H7 (cell line): Measurements from ENCODE around the gene MCMBP. TPM values are rescaled to one million over a fixed set of nuclear protein-coding genes. Genes with fewer than 3 reads are reported as not detected.

Experiments used
- DNase-seq: peaks from one replicate; pipeline ENCODE4 v3.0.0; 2012
- H3K27me3 ChIP-seq: 2 replicates; pipeline ENCODE4 v1.6.0; 2011; ENCODE audit warnings: mild to moderate bottlenecking, low read length; ENCODE audit not compliant: control insufficient read depth, insufficient read depth
- H3K36me3 ChIP-seq: replicated peaks from 2 replicates; pipeline ENCODE4 v1.5.1; 2011; ENCODE audit warnings: low read length; ENCODE audit not compliant: control insufficient read depth, insufficient read depth
- H3K4me3 ChIP-seq: 2 replicates; pipeline ENCODE4 v1.5.1; 2011; ENCODE audit warnings: low read depth, mild to moderate bottlenecking, control low read depth, low read length, moderate library complexity; ENCODE audit not compliant: insufficient read depth
- total RNA-seq: library from RNA; depleted of rRNA; stranded (reverse); fragments of >200 nt; shearing (Covaris generic); gene quantifications from 2 replicates; pipeline ENCODE4 v1.2.3, GENCODE V29; 2014

The MCMBP gene
- total RNA-seq, 1 experiment from 2014 or later: 82.8 TPM

DNA sequence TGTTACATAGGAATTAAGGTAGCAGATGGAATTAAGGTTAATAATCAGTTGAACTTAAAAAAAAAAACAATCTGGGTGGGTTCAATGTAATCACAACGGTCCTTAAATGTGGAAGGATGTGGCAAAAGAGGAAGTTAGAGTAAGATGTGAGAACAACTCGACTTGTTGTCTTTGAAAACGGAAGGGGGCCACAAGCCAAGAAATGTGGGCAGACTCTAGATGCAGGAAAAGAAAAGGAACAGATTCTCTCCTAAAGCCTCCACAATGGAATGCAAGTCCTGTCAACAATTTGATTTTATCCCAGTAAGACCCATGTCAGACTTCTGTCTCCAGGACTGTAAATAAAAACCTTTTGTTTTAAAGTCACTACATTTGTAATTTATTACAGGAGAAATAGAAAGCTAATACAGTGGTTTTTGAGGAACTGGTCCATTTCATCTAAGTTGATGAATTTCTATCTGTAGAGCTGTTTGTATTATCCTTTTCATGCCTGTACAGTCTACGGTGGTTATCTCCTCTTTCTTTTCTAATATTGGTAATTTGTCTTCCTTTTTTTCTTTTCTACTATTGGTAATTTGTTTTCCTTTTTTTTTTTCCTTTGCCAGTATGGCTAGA is 8.6 kb downstream of the MCMBP start:
- Histone ChIP-seq H3K36me3 (no peaks in the 10 kb centered on the region; the same call in 1 of the 2 replicates), H3K4me3 (no peak overlapping the region), H3K27me3 (no peaks in the 10 kb centered on the region)
- DNase-seq: no peak

DNA sequence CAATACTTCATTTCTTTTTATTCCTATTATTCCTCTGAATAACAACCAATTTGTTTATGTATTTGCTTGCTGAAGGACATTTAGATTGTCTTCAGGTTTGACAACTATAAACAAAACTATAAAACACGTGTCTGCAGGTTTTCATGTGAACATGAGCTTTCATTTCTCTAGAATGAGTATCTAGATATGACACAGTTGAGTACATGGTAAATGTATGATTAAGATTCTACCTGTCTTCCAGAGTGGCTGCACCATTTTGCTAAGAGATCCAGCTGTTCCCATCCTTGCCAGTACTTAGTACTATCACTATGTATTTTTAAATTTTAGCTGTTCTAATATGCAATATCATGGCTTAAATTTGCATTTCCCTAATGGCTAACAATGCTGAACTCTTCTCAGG is 10.1 kb downstream of the MCMBP start:
- H3K4me3 ChIP-seq: no peak overlapping the region

DNA sequence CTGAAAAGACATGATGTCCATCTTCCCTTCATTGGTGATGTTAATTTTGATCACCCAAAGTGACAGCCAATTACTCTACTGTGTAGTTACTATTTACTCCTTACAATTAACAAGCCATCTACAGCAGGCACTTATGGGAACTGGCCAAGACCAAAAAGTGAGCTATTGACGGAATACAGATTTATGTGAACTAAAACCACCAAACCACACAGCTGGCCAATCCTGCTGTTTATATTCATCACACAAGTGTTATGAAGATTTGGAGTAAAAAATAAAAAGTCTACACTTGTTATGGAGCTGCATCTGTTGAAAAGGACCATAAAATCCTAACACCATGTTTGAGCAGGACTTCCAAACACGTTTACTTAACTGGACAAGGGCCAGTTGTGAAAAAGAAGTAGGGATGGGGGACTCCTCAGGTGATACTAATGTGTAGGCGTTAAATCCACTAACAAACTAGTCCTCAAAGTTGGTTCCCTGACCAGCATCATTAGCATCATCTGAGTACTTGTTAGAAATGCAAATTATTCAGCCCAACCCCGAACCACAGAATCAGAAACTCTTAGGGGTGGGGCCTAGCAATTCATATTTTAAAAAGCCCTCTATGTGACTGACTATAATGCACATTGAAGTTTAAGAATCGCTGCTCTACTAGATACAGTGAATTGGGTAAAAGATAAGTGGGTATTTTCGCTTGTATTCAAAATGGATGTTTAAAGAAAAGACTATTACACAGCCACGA is 11.6 kb downstream of the MCMBP start:
- DNase-seq: no peak
- Histone ChIP-seq H3K36me3 (peaks cover 1% of the 10 kb centered on the region), H3K4me3 (no peak overlapping the region), H3K27me3 (no peaks in the 10 kb centered on the region)

More for the DNA sequence above, 10.1 kb downstream of the MCMBP start:
- H3K36me3 ChIP-seq: no peaks in the 10 kb centered on the region; the same call in 1 of the 2 replicates
- no peaks in the 10 kb centered on the region for H3K27me3 ChIP-seq
- DNase-seq: no peak

DNA sequence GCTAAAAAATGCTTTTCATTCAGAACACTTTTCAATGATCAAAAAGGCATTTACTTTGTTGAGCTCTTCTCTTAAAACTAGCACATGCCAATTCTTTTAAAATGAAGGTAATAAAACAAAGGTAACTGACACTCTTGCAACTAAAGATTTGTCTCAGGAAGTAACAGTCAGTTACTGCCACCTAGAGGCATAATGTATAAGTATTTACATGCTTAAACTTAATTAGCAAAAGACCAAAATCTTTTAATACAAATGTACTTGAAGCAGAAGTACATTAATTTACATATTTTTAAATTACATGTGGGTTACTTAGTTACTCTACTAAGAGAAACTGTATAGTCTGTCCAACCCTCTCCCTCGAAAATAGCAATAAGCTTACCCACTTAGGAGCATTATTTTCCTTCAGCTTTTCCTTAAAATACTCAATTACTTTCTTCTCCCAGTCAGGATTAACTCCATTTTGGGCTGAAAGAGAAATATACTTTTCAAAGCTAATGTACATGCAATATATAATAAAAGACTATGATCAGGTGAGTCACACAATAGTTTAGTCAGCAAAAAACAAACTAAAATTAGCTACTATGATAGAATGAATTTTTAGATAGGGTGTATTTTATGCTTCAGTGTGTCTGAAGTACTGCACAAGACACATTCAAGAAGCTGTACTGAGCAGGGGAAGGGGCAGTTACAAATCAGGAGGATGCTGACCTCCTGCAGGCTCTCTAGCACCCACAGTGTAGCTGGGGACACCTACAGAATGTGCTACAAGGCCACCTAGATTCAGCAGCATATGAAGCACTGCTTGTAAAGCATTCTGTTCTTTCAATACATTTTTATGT is 13.0 kb downstream of the MCMBP start:
- Histone ChIP-seq H3K4me3 (no peak overlapping the region), H3K27me3 (no peaks in the 10 kb centered on the region), H3K36me3 (peaks cover 1% of the 10 kb centered on the region)
- DNase-seq: peak; percentile 25

DNA sequence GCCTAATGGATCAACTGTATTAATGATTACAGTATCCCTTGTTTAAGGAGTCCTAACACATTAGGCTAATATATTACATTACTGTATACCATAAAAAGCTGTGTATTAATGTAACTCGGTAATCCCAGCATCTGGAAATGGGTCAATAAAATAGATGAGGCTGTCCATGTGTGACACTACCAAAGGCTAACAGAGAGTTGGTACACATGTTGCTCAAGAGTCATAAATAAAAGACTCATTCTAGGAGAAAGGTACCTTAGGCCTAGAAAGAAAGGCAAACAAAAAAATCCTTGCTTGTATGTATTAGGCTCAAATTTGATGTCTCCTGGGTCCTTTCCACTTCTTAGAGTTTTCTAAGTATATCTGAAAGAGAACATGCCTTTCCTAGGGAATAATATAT is 14.6 kb downstream of the MCMBP start:
- no peak for DNase-seq
- no peak overlapping the region for H3K4me3 ChIP-seq
- no peaks in the 10 kb centered on the region for H3K27me3 ChIP-seq
- H3K36me3 ChIP-seq: peaks cover 6% of the 10 kb centered on the region

DNA sequence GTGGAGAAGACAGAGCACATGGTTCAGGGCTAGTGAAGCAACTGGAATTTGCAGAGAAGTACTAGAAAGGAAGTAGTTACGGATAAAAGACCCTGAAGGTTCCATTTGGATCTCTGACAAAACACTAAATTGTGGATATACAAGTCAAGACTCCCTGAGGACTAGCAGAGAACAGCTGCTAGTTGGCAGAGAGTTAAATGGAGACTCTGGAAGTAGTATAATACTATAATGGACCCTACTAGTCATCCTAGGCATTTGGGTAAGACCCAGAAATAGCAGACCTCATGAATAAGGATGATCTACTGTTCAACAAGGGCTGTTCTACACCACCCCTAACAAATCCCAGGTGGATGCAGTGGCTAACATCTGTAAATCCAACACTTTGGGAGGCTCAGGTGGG is 19.1 kb downstream of the MCMBP start:
- Histone ChIP-seq H3K36me3 (peaks cover 16% of the 10 kb centered on the region), H3K4me3 (no peak overlapping the region), H3K27me3 (no peaks in the 10 kb centered on the region)
- DNase-seq: no peak

DNA sequence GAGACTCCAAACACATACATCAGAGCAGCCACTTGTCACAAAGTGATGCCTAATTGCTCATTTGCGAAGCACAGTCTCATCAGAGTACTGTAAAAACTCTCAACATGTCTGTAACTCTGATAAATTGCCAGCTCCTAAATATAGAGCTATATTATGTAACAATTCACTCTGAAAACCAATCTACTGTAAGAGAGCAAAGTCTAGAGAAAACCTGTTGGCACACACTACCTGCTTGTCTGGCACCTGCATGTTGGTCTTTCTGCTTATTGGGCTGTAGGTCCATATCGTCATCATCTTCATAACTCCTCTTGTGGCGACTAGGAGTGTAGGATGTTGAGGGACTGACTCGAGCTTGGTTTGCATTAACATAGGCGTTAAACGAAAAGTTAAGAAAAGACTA is 19.8 kb downstream of the MCMBP start:
- Histone ChIP-seq H3K36me3 (peaks cover 16% of the 10 kb centered on the region), H3K27me3 (no peaks in the 10 kb centered on the region), H3K4me3 (no peak overlapping the region)
- no peak for DNase-seq

DNA sequence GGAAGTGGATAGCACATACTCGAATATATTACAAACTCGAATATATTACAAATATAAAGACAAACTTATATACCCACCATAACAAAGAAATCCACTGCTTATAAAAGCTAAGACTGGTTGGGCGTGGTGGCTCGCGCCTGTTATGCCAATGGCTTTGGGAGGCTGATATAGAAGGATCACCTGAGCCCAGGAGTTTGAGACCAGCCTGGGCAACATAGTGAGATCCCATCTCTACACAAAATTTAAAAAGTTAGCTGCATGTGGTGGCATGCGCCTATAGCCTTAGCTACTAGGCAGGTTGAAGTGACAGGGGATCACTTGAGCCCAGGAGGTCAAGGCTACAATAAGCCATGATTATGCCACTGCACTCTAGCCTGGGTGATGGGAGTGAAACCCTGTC is 20.4 kb downstream of the MCMBP start:
- Histone ChIP-seq H3K36me3 (peaks cover 18% of the 10 kb centered on the region), H3K4me3 (no peak overlapping the region), H3K27me3 (no peaks in the 10 kb centered on the region)
- no peak for DNase-seq

DNA sequence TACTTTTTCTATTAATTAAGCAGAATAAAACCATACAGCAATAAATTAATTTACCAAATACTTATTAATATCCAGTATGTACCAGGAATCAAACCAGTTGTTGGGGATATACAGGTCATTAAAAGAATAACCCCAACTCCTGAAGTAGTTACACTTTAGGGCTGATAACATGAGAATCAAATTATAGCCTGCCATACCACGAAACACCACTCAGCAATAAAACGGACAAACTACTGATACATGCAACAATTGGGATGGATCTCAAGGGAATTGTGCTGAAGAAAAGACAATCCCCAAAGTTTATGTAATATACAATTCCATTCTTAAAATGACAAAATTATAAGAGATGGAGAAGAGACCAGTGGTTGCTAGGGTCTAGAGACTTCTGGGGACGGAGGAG is 22.7 kb downstream of the MCMBP start:
- H3K27me3 ChIP-seq: no peaks in the 10 kb centered on the region
- no peak for DNase-seq
- H3K36me3 ChIP-seq: peaks cover 27% of the 10 kb centered on the region
- no peak overlapping the region for H3K4me3 ChIP-seq

DNA sequence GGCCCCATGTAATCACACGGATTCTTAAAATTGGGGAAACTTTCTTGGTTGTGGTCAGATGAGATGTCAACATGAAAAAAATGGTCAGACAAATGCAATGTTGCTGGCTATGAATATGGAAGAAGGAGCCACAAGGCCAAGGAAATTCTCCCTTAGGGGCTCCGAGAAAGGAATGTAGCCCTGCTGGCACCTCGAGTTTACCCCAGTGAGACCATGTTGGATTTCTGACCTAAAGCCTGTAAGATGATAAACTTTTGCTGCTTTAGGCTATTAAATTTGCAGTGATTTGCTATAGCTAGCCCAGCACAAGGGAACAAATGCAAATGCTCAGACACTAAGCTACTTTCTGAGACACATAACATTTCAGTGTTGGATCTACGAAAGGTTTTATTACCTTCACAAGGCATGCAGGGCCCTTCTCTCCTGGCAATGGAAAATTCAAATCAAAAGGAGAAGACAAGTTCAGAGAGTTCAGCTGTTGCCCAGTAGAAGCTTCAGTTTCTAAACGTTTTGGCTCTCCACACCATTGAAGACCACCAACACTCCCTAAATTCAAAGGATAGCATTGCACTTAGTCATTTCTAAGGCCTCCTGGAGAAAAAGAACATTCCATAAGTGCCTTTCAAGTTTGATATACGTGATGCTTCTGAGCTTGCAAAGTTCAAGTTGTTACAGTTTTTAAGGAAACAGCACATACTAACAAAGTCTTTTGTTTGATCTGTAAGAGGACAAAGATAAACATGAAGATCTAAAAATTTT is 23.4 kb downstream of the MCMBP start:
- Histone ChIP-seq H3K4me3 (no peak overlapping the region), H3K36me3 (peaks cover 32% of the 10 kb centered on the region), H3K27me3 (no peaks in the 10 kb centered on the region)
- DNase-seq: no peak

DNA sequence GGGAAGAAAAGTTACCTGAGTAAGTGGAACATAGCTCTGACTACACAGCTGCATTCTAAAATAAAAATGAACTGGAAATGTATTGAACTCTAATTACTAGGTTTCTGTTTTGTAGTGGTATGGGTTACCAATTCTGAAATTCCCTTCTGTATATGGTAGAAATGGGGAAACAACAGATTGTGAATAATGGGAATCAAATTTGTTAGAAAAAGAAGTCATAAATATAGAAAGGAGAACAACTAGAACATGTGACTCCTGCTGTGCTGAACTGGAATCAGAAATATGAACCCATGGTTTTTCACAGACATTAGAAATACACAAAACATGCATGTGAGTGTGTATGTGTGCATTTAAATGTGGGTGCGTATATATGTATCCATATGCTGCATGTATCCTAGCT is 27.0 kb downstream of the MCMBP start:
- no peak for DNase-seq
- Histone ChIP-seq H3K36me3 (peaks cover 43% of the 10 kb centered on the region), H3K27me3 (no peaks in the 10 kb centered on the region), H3K4me3 (no peak overlapping the region)

DNA sequence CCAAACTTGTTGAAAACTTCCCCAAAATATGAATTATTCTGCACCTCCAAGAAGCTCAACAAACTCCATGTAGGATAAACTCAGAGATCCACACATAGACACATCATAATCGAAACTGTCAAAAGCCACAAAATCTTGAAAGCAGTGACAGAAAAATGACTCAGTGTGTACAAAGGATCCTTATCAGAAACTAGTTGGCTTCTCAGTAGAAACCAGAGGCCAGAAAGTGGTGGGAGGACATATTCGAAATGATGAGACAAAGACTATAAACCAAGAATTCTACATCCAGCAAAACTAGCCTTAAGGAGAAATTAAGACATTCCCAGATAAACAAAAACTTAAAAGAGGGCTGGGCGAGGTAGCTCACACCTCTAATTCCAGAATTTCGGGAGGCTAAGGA is 38.5 kb downstream of the MCMBP start:
- H3K4me3 ChIP-seq: no peak overlapping the region
- peaks cover 26% of the 10 kb centered on the region for H3K36me3 ChIP-seq
- no peak for DNase-seq
- H3K27me3 ChIP-seq: no peaks in the 10 kb centered on the region

DNA sequence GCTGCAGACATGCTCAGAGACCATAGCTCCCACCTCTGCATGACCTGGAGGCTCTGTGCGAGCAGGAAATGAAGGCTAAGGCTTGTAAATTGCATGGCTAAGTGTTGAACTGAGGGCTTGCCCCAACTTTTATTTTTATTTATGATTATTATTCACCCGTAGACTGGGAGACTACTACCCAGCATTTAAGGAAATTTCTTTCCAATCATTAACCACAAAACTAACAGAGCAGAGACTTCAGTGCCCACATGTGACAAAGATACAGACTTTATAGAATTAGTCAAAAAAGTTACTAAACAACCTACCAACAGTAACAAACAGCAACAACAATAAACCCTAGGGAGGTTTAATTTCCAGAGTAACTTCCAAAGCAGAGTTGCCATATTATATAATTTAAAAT is 39.7 kb downstream of the MCMBP start:
- H3K27me3 ChIP-seq: no peaks in the 10 kb centered on the region
- no peak for DNase-seq
- peaks cover 21% of the 10 kb centered on the region for H3K36me3 ChIP-seq
- H3K4me3 ChIP-seq: no peak overlapping the region

DNA sequence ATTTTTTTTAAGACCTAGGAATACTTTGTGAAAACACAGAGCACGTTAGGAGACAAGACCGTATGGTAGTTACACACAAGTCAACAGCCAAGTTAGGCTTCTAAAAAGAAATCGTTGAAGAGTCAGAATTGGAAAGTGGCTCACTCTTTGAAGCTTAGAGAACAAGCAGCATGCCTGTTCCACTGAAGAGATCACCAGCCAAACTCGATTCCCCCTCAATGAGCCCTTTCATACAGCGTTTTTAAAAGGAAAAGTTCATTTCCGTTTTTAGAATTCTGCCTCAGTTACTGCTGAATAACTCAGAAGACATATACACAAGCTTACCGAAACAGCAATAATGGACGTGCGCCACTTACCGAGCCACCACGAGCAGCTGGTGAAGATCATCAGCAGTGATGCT is 41.0 kb downstream of the MCMBP start:
- no peak overlapping the region for H3K4me3 ChIP-seq
- no peaks in the 10 kb centered on the region for H3K27me3 ChIP-seq
- no peak for DNase-seq
- H3K36me3 ChIP-seq: peaks cover 28% of the 10 kb centered on the region
